HG03442 (cell line): Measurements from ENCODE around the gene YES1.
"Not testable (repeated sequence)": the region's sequence is repeated elsewhere in the genome, so short reads cannot be mapped to it uniquely, and the experiment has no call there.

Source experiments
- ATAC-seq: cut with Tn5 transposase; IDR thresholded peaks from one replicate; pipeline ENCODE4 v1.9.1; 2021; ENCODE audit warnings: mild to moderate bottlenecking, moderate library complexity; ENCODE audit not compliant: unreplicated experiment

The YES1 gene

DNA sequence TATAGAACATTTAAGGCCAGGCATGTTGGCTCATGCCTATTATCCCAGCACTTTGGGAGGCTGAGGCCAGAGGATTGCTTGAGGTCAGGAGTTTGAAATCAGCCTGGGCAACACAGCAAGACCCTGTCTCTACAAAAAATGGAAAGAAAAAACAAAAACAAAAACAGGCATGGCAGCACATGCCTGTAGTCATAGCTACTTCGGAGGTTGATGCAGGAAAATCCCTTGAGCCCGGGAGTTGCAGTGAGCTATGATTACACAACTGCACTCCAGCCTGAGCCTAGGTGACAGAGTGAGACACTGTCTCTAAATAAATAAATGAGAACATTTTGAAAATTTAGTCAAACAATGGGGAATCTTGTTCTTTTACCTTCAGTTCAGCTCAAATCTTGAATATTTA is 12.1 kb upstream of the YES1 start:
- no peak for ATAC-seq

DNA sequence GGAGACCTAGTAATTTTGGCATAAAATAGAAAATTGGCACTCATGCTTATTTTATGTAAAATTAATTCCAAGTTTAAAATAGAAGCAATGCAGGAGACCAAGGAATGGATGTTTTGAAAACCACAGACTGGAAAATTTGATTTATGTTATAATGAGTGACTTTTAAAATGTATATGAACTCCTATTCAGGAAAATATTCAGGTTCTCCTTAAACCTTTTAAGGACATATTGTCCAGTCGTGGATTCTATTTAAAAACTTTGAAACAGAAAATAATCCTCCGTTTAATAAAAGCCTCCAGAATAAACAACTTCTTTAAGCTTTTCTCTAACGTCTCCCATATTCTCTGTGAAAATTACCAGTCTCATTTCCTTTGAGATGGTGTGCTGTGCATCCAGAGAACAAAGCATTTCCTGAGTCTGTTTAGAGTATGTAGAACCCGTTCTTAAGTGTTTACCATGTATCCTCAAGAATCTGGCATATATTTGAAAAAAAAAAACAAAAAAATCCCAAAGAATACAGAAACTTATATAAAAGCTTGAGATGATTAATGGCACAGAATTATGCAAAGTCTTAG is 8.6 kb upstream of the YES1 start:
- ATAC-seq, result no peak

DNA sequence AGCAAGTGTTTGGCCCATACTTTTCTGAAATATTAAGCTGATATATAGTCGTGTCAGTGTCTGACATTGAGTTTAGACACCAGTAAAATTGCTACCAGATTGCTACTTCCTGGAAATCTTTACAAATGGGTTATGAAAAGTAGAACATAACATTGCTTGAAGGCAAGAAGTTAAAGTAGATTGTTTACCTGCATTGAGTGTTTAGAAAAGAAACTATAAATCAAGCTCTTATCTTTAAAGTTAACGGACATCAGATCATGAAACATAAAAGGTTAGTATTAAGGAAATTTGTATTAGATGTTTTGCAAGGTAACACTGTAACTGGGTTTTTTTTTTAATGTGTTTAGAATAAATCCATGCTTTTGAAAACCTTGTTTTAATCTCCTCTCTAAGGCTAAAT is 4.8 kb upstream of the YES1 start:
- no peak for ATAC-seq

DNA sequence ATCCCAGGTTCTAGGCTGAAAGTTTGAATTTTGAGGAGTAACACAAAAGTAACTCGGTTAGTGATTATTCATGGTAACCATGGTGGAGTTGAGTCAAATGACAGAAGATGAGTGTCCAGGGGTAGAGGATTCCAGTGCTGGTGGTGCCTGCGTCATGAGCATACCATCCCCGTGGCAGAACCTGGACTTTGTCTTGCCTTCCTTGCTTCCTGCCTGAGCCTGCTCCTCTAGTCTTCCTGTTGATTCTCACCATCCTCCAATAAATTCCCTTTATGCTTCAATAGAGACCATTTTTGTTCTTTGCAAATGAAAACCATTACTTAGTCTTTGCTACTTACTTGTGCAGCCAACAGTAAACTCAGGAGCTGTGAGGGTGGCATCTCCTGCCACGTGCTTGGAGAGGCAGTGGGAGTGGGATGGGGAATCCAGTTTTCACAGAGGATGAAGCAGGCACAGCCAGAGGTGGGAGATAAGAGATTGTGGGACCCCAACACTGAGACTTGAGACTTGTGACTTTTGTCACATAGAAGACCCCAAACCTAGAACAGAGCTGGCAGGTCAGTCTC is 4.1 kb upstream of the YES1 start:
- no peak for ATAC-seq

DNA sequence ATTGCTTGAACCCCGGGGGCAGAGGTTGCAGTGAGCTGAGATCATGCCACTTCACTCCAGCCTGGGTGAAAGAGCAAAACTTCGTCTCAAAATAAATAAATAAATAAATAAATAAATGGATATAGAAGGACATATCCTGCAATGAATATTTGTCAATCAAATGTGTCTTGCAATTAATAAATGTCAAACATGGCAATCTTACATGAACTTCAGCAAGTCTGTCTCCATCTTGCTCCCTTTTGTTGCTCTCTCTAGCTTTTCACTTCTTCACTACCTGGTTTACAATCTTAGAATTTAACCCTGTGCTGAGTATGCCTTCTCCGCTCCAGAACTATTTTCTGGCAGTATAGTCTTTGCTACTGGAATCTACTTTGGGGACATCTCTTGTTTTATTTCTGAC is 3.3 kb upstream of the YES1 start:
- no peak for ATAC-seq

DNA sequence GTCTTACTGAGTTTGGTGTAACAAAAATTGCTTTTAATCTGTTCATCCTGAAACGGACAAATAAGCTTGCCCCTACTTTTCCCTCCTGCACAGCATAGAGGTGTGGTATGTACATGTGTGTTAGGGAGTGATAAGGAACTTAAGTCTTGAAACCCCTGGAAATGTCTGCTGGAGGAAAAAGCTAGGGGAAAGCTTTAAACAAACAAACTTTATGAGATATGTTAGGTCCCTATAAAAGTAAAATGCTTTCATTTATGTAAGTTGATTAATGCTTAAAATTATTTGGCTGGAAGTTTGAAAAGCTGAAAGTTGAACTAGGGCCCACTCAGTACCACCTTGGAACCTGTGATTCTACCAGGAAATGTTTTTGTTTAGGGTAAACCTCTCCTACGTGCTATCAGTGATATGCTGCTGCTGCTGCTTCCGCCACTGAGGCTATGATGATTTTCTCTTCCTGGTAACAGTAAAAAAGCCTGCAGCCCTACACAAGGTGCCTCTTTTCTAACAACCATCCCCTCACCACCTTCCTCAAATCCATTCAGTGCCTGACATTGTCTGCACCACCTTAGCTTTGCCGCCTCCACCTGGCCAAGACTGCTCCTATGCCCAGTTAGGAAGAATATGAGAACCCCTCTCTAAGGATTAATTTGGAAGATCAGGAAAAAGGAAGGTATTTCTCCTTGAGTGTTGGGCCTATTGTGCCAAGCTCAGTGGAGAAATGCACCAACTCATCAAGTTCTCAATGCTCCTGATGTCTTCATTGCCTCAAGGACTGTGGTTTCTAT is 2.5 kb upstream of the YES1 start:
- no peak for ATAC-seq

DNA sequence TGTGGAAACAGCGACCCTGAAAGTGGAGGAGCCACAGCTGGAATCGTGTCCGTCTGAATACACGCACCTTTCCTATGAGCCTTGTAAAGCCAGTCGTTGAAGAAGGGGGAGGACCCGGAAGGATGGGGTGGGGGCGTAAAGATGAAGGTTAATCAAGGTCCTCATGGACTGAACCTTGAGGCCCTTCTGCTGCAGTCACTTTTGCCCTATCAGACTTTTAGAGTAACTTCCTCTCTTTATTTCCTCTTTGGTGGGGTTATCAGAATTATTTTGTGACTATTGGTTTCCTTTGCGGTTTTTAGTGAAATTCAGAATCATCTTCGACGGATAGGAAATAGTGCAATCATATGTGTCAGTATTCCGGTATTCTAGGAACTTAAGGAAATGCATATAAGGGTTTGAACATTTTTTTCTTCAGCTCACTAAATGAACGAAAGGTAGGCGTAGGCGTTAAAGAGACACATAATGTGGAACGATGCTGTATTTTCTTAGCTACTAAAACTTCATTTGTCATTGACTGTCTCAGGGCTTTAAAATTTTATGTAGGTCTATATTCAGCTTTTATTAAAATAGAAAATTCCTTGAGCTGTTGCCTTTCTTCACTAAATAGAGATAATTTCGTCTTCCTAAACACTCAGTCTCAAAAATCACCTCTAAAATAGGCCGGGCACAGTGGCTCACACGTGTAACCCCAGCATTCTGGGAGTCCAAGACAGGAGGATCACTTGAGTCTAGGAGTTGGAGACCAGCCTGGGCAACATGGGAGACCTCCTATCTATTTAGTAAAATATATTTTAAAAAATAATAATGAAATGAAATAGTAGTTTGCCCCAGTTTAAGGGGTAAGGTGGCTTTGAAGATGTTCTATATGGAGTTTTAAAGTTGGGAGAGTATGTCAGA is 1.4 kb upstream of the YES1 start:
- peak; percentile 0 for ATAC-seq

DNA sequence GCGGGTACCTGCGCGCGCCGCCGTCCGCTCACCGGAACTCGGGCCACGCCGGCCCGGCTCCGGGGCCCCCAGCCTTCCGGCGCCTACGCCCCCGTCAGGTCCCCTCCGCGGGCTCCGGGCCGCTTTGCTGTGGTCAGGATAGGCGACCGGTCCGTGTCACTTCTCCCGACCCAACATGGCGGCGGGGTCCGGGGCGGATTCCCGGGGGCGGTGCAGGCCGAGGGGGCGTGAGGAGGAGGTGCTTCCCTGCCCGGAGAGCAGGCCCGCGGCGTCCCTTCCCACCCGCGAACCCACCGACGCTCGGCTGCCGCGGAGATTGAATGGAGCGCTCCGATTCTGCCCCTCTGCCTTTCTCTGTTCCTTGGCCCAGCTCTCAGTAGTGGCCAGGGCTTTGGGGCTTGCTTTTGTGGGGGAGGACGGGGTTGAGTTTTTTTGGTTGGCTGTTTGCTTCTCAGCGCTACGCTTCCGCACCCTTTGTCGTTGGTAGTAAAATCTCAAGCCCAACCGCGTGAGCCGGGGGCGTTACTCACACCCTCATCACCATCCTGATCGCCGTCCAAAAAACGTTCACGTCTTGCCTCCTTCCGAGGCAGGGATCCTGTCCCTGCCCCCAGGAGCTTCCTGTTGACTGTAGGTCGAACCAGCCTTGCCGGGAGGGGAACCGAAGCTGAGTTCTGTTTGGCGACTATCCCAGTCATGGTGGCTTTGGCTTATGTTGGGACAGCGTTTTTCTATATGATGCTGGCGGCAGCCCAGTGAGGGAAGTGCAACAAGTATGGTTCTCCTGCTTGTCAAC is 532 bp upstream of the YES1 start:
- peak; percentile 50 for ATAC-seq

DNA sequence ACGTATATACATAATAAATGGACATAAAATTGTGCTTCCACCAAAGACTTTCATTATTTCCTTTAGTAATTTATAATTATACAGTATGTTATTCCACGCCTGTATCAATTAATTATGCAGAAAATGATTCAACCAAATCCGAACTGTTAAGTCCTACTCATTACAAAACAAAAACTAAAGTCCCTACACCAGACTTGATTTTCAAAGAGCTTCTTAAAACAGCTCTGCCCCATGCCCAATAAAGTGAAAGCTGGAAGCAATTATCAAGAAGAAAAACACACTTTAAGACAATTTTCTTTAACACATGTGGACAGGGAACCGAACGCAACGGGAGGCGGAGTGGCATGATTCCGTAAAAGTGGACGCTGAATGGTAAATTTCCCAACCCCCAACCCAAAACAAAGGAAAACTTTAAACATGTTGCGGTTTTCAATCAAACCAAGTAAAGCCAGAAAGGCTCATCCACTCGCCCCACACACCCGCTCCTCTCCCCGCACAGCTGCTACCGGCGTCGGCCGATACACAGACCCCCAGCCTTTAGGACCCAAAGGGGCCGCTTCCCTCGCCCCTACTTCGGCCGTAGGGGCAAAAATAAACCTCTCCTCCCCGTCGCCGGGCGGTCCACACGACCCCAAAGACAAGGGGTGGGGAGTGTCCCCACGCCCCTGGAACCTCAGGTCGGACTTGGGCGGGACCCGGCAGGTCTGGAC is 705 bp downstream of the YES1 start:
- peak; percentile 13 for ATAC-seq

DNA sequence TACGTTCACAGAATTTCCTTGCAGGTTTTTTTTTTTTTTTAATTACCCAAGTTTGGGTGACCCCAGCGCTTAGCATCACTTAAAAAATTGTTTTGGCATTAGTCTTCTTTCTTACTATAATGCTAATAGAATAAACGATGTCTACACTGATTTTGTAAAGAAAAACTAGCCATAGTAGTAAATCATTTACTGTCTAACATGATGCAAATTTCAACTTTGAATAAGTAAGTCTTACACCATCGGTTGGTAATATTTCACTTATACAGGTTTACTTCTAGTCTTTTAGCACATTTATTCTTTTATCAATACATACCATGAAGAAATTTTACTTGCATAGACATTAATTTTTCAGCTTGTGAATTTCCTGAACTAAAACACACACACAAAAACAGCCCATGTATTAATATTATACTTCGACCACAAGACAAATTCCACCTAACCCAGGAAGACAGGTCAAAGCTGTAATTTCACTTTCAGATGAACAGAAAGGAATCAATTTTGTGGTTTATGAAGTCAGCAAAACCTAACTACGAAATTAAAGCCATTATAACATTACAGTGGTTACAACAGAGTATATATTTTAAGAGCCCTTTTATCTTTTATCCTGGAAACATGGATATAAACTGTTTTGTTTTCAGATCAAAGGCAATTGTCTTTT is 1.9 kb downstream of the YES1 start:
- peak; percentile 17 for ATAC-seq

DNA sequence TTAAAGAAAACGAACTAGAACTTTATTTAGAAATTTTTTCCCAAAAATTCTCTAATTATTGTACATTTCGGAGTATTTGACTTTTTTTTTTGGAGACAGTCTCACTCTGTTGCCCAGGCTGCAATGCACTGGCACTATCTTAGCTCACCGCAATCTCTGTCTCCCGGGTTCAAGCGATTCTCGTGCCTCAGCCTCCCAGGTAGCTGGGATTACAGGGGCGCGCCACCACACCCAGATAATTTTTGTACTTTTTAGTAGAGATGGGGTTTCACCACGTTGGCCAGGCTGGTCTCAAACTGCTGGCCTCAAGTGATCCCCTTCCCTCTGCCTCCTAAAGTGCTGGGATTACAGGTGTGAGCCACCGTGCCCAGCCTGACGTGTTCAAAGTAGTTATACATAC is 2.8 kb downstream of the YES1 start:
- not testable (repeated sequence) for ATAC-seq

DNA sequence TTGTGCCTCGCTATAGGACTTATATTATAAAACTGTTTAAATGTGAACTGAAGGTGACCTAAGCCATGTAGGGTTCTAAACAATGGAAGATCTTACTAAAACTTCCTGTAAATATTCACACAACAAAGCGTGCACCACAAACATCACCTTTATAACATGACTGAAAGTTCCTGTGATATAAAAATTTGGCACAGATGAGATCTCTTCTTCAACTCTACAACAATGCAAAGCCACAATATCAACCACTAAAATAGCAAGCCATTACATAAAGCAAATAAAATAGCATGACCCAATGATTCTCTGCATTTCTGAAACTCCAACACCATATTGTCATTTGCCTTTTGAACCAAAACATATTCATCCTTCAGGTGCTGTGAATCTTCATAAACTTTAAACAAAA is 3.5 kb downstream of the YES1 start:
- ATAC-seq, result no peak

DNA sequence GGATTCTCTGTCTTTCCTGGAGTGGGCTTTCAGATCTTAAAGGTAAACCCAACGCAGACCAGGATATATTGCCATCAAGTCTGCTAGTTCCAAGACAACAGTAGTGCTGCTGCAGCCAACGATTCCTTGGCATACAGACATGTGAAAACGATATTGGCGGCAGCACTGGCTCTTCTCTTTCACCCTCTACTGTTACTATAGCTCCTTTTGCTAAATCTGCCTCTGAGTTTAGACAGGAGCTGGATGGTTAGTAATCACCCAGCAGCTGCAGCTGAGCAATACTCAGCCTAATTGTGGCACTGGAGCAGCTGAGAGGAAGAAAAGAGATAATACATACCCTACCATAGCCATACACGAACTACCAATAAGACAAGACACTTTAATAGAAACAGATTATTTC is 4.0 kb downstream of the YES1 start:
- no peak for ATAC-seq

DNA sequence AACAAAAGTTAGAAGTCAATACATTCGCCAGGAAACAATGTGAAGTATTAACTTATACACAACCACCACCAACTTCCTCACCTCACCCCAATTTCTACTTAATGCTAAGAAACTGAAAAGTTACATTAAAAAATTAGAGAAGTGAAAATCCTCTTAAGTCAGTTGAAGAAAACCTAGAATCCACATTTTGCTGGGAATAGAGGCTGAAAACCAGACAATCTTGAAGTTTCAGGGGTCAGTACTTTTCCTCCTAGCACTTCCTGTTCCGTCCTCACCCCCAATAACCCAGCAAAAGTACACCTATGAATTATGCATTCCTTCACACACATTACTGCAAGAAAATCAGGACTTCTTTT is 6.3 kb downstream of the YES1 start:
- peak; percentile 17 for ATAC-seq

DNA sequence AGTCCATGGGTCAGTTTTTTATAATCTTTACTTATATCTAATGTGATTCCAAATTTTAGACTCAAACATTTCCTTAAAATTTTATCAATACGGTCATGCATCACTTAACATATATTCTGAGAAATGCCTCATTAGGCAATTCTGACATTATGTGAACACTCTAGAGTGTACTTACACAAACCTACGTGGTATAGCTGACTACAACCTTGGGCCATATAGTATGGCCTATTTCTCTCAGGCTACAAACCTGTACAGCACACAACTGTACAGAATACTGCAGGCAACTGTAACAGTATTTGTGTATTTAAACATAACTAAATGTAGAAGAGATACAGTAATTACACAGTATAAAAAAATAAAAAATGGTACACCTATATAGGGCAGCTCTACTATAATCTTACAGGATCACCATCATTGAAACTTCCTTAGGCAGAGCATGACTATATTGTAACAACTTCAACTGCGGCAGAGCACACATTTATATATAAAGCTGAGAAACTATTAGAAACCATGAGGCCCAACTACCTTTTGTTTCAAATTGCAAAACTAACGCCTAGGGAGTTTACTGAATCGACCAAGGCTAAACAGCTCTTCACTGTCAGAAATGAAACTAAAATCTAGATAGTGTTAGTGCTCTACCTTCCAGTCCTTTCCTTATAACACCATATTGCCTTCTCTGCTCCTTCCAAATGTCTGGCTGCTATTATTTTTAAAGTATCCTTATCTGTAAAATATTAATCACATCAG is 6.9 kb downstream of the YES1 start:
- peak; percentile 43 for ATAC-seq

DNA sequence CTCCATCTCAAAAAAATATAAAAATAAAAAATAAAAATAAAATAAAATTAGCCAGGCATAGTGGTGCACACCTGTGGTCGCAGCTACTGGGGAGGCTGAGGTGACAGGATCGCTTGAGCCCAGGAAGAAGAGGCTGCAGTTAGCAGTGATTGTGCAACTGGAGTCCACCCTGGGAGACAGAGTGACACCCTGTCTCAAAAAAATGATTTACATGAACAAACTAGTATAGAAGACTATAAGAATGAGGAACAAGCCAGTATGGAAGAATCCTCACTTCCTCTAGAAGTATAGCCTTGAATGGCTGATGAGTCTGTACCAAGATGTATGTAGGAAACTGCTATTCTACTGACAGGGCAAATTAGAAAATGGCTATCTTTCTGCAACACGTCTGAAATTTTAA is 10.9 kb downstream of the YES1 start:
- no peak for ATAC-seq

DNA sequence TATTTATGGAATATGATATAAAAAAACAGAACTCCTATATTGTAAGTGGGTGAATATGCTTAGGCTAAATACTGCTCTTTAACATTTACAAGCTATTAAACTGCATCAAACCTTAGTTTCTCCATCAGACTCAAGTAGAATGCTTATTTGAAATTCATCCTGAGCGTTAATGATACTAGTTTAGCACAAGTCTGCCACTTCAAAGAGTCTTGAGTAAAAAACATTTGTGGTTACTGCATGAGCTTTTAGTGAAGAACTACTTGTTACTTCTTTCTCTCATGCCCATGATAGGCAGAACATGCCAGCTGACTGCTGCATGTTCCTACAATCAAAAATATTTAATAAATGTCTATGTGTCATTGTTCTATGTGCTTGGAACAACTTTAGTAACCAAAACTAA is 12.1 kb downstream of the YES1 start:
- ATAC-seq, result no peak

DNA sequence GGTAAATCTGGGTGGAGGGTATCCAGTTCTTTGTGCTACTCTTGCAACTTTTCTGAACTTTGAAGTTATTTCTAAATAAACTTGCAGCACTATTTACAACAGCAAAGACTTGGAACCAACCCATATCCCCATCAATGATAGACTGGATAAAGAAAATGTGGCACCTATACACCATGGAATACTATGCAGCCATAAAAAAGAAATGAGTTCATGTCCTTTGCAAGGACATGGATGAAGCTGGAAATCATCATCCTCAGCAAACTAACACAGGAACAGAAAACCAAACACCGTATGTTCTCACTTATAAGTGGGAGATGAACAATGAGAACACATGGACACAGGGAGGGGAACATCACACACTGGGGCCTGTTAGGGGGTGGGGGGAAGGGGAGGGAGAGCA is 16.7 kb downstream of the YES1 start:
- ATAC-seq, result not testable (repeated sequence)

DNA sequence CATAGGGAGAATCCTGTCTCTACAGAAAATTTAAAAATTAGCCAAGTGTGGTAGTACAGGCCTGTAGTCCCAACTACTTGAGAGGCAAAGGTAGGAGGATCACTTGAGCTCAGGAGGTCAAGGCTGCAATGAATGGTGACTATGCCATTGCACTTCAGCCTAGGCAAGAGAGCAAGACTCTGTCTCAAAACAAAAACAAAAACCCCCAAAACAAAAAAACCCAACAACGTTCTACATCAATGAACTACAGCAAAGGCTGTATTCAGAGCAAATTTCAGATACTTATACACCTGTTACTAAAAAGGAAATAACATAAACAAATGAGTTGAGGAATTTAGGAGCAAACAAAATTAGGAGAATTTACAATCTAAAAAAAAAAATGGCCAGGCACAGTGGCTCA is 22.6 kb downstream of the YES1 start:
- no peak for ATAC-seq
